HEK293 (cell line): ENCODE data around the gene ZNF593.

Experiments used
- CTCF ChIA-PET: fragments of 350-600 bp; formaldehyde crosslinking; extraction: SDS; loops from one replicate; lab custom pipeline; 2021; ENCODE audit warnings: antibody characterized with exemption; lab: Yijun Ruan, JAX
- POLR2A ChIA-PET: fragments of 300-600 bp; formaldehyde crosslinking; extraction: SDS; loops from one replicate; lab custom pipeline; 2020; ENCODE audit warnings: antibody characterized with exemption, inconsistent platforms; lab: Yijun Ruan, JAX
- H3K27ac ChIP-seq: fragments of 200-500 bp; sonication (Bioruptor generic); 2 replicates; pipeline ENCODE4 v1.5.1; 2014; ENCODE audit warnings: low read depth, low read length, control low read depth, inconsistent platforms; ENCODE audit errors: extremely low read depth
- H3K36me3 ChIP-seq, 2 experiments: fragments of 200-500 bp in 1 of 2; sonication (Bioruptor generic) in 1 of 2; 1 replicate in 1 of 2; 2 replicates in 1 of 2; pipeline ENCODE4 v1.5.1; 2014 to 2017; ENCODE audit warnings: inconsistent platforms in 2 of 2, low read length in 2 of 2; ENCODE audit not compliant: control insufficient read depth in 2 of 2, insufficient read depth in 1 of 2
- H3K4me1 ChIP-seq: fragments of 200-500 bp; sonication (Bioruptor generic); 2 replicates; pipeline ENCODE4 v1.5.1; 2014; ENCODE audit warnings: mild to moderate bottlenecking, low read length, inconsistent platforms; ENCODE audit not compliant: control insufficient read depth, insufficient read depth
- H3K4me3 ChIP-seq: 2 replicates; pipeline ENCODE4 v1.5.1; 2011; ENCODE audit warnings: low read depth, mild to moderate bottlenecking, control low read depth, low read length, moderate library complexity
- H3K9me3 ChIP-seq: fragments of 200-500 bp; sonication (Bioruptor generic); 2 replicates; pipeline ENCODE4 v1.5.1; 2014; ENCODE audit warnings: low read depth, low read length, inconsistent platforms; ENCODE audit not compliant: control insufficient read depth, insufficient read depth
- GLIS1 ChIP-seq: fragments of 450-650 bp; formaldehyde crosslinking; IDR thresholded peaks from 2 replicates; pipeline ENCODE4 v1.5.1; 2016; ENCODE audit warnings: missing biosample characterization, missing genetic modification characterization
- HOXD13 ChIP-seq: sonication (generic); formaldehyde crosslinking; IDR thresholded peaks from 2 replicates; pipeline ENCODE4 v1.8.0; 2022; ENCODE audit warnings: missing genetic modification reagents, borderline replicate concordance
- SCRT2 ChIP-seq: fragments of 450-650 bp; formaldehyde crosslinking; IDR thresholded peaks from 2 replicates; pipeline ENCODE4 v1.5.1; 2016; ENCODE audit warnings: missing biosample characterization, missing genetic modification characterization
- TCF7L2 ChIP-seq: IDR thresholded peaks from 2 replicates; pipeline ENCODE4 v1.6.1; 2011; ENCODE audit warnings: low read depth, mild to moderate bottlenecking, inconsistent platforms, low read length, moderate library complexity, borderline replicate concordance
- ZBTB49 ChIP-seq: fragments of 450-650 bp; formaldehyde crosslinking; IDR thresholded peaks from 2 replicates; pipeline ENCODE4 v1.5.1; 2016; ENCODE audit warnings: missing biosample characterization, missing genetic modification characterization, low read depth
- ZEB2 ChIP-seq: fragments of 450-650 bp; formaldehyde crosslinking; IDR thresholded peaks from 2 replicates; pipeline ENCODE4 v1.5.1; 2016; ENCODE audit warnings: missing biosample characterization, missing genetic modification characterization
- ZFP3 ChIP-seq: fragments of 450-650 bp; formaldehyde crosslinking; IDR thresholded peaks from 2 replicates; pipeline ENCODE4 v1.5.1; 2016; ENCODE audit warnings: low read depth, missing biosample characterization, missing genetic modification characterization
- ZNF112 ChIP-seq: fragments of 450-650 bp; formaldehyde crosslinking; IDR thresholded peaks from 2 replicates; pipeline ENCODE4 v1.5.0; 2017; ENCODE audit warnings: missing biosample characterization, missing genetic modification characterization
- ZNF146 ChIP-seq: fragments of 450-650 bp; formaldehyde crosslinking; IDR thresholded peaks from 2 replicates; pipeline ENCODE4 v1.5.1; 2016; ENCODE audit warnings: missing biosample characterization, missing genetic modification characterization
- ZNF26 ChIP-seq: fragments of 450-650 bp; formaldehyde crosslinking; IDR thresholded peaks from 2 replicates; pipeline ENCODE4 v1.5.1; 2016; ENCODE audit warnings: missing biosample characterization, missing genetic modification characterization
- ZNF335 ChIP-seq: fragments of 450-650 bp; formaldehyde crosslinking; conservative IDR thresholded peaks from 2 replicates; pipeline ENCODE4 v1.5.1; 2016; ENCODE audit warnings: missing biosample characterization, missing genetic modification characterization
- ZNF341 ChIP-seq: fragments of 450-650 bp; formaldehyde crosslinking; IDR thresholded peaks from 2 replicates; pipeline ENCODE4; 2016; ENCODE audit warnings: low read depth, missing biosample characterization, missing genetic modification characterization
- ZNF354C ChIP-seq: fragments of 450-650 bp; formaldehyde crosslinking; IDR thresholded peaks from 2 replicates; pipeline ENCODE4 v1.5.1; 2016; ENCODE audit warnings: missing biosample characterization, missing genetic modification characterization, low read depth, borderline replicate concordance
- ZNF449 ChIP-seq: fragments of 450-650 bp; formaldehyde crosslinking; IDR thresholded peaks from 2 replicates; pipeline ENCODE4 v1.5.1; 2017; ENCODE audit warnings: missing biosample characterization, mild to moderate bottlenecking, missing genetic modification characterization, moderate library complexity
- ZNF530 ChIP-seq: fragments of 450-650 bp; formaldehyde crosslinking; IDR thresholded peaks from 2 replicates; pipeline ENCODE4 v1.5.1; 2016; ENCODE audit warnings: low read depth, missing biosample characterization, missing genetic modification characterization
- ZNF664 ChIP-seq: fragments of 450-650 bp; formaldehyde crosslinking; IDR thresholded peaks from 2 replicates; pipeline ENCODE4 v1.5.1; 2016; ENCODE audit warnings: missing biosample characterization, missing genetic modification characterization
- ZNF677 ChIP-seq: fragments of 450-650 bp; IDR thresholded peaks from 2 replicates; pipeline ENCODE4 v1.5.0; 2018; ENCODE audit warnings: missing biosample characterization, mild to moderate bottlenecking, missing genetic modification characterization, moderate library complexity
- ZNF785 ChIP-seq: fragments of 450-650 bp; formaldehyde crosslinking; IDR thresholded peaks from 2 replicates; pipeline ENCODE4 v1.5.1; 2016; ENCODE audit warnings: missing biosample characterization, missing genetic modification characterization
- ZNF843 ChIP-seq: fragments of 450-650 bp; formaldehyde crosslinking; IDR thresholded peaks from 2 replicates; pipeline ENCODE4 v1.5.1; 2016; ENCODE audit warnings: missing biosample characterization, missing genetic modification characterization
- ZXDB ChIP-seq: fragments of 450-650 bp; formaldehyde crosslinking; IDR thresholded peaks from 2 replicates; pipeline ENCODE4 v1.5.1; 2016; ENCODE audit warnings: missing biosample characterization, missing genetic modification characterization
- TF ChIP-seq, protein P1 (sequence below): fragments of 450-650 bp; formaldehyde crosslinking; optimal IDR thresholded peaks from 2 replicates; pipeline ENCODE3; 2016; ENCODE audit warnings: missing biosample characterization, mild to moderate bottlenecking, missing genetic modification characterization
- TF ChIP-seq, protein P2 (sequence below): fragments of 450-650 bp; formaldehyde crosslinking; IDR thresholded peaks from 2 replicates; pipeline ENCODE4 v1.5.1; 2016; ENCODE audit warnings: missing biosample characterization, missing genetic modification characterization

ZNF593 gene

DNA sequence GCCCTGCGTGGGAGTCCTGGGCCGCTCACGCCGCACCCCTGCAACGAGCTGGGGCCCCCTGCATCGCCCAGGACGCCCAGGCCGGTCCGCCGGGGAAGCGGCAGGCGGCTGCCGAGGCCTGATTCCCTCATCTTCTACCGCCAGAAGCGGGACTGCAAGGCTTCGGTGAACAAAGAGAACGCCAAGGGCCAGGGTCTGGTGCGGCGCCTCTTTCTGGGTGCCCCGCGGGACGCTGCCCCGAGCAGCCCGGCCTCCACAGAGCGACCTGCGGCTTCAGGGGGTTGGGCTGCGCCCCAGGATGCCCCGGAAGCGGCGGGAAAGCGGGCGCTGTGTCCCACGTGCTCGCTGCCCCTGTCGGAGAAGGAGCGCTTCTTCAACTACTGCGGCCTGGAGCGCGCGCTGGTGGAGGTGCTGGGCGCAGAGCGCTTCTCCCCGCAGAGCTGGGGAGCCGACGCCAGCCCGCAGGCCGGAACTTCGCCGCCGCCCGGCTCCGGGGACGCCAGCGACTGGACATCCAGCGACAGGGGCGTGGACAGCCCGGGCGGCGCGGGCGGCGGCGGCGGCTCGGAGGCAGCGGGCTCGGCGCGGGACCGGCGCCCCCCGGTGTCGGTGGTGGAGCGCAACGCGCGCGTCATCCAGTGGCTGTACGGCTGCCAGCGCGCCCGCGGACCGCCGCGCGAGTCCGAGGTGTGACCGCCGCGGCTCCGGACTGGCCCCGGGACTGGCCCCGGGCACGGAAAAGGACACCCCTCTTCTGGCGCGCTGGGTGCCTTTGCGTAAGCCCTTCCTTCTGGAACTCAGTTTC is 8.1 kb upstream of the ZNF593 start:
- ChIA-PET CTCF (interaction anchor here (0.6 to 2.5 kb wide), 5 partner anchors 8 to 463 kb away, joined by 3 to 16 read pairs (median 7); partner anchors contain the start of gene ZNF593), POLR2A (interaction anchor here (1.0 kb wide), 1 partner anchor 8 kb away, joined by 4 read pairs; the partner anchor contains the start of gene ZNF593)
- H3K9me3 ChIP-seq, result no peaks in the 10 kb centered on the region
- peak overlapping the region; percentile 45; the same call in 1 of the 2 replicates for H3K27ac ChIP-seq
- H3K4me3 ChIP-seq, result peak overlapping the region; percentile 12; the same call in 1 of the 2 replicates
- H3K4me1 ChIP-seq, result no peaks in the 10 kb centered on the region; the same call in 1 of the 2 replicates
- TF ChIP-seq ZNF843 (tag by site-specific recombination), result no peak
- TF ChIP-seq ZNF449 (tag by site-specific recombination), result peak; percentile 71
- TF ChIP-seq, protein P1, sequence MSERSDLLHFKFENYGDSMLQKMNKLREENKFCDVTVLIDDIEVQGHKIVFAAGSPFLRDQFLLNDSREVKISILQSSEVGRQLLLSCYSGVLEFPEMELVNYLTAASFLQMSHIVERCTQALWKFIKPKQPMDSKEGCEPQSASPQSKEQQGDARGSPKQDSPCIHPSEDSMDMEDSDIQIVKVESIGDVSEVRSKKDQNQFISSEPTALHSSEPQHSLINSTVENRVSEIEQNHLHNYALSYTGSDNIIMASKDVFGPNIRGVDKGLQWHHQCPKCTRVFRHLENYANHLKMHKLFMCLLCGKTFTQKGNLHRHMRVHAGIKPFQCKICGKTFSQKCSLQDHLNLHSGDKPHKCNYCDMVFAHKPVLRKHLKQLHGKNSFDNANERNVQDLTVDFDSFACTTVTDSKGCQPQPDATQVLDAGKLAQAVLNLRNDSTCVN (tag by site-specific recombination), result peak; percentile 66
- no peak for TF ChIP-seq HOXD13 (CRISPR knock-in tag)
- no peak for TF ChIP-seq ZBTB49 (tag by site-specific recombination)
- no peak for TF ChIP-seq ZNF785 (tag by site-specific recombination)
- no peak for TF ChIP-seq TCF7L2
- no peak for TF ChIP-seq ZNF530 (tag by site-specific recombination)
- no peak for TF ChIP-seq ZFP3
- no peak for TF ChIP-seq ZNF354C
- peak; percentile 63 for TF ChIP-seq ZNF335 (tag by site-specific recombination)
- 0 out of 2 replicates have a peak, but pooled peaks have one; percentile 10 for TF ChIP-seq GLIS1 (tag by site-specific recombination)
- TF ChIP-seq, protein P2, sequence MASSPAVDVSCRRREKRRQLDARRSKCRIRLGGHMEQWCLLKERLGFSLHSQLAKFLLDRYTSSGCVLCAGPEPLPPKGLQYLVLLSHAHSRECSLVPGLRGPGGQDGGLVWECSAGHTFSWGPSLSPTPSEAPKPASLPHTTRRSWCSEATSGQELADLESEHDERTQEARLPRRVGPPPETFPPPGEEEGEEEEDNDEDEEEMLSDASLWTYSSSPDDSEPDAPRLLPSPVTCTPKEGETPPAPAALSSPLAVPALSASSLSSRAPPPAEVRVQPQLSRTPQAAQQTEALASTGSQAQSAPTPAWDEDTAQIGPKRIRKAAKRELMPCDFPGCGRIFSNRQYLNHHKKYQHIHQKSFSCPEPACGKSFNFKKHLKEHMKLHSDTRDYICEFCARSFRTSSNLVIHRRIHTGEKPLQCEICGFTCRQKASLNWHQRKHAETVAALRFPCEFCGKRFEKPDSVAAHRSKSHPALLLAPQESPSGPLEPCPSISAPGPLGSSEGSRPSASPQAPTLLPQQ (tag by site-specific recombination), result 0 out of 2 replicates have a peak, but pooled peaks have one; percentile 31
- H3K36me3 ChIP-seq, result no peaks in the 10 kb centered on the region

DNA sequence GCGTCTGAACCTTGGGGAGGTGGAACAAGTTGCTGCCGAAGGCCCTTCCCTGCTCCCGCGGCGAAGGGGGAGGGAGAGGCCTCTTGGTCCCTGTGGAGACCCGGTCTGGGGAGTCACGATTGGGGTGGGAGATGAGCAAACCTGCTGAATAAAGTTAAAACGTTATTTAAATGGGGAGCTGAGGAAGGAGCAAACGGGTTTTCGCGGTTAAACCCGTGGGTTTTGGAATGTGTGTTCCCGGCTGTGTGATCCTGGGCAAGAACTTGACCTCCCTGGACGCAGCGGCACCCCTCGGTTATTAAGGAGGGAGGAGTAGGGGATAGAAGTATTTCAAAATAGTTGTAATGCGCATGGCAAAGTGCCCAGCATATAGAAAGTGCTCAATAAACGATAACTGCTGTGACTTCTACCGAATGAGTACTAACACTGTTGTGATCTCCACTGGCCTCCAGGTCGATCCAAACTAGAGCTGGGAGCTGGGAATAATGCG is 7.4 kb upstream of the ZNF593 start:
- ChIA-PET POLR2A (interaction anchor here (1.0 kb wide), 1 partner anchor 7 kb away, joined by 4 read pairs; the partner anchor contains the start of gene ZNF593), CTCF (interaction anchor here (0.6 to 2.5 kb wide), 7 partner anchors 18 to 464 kb away, joined by 3 to 16 read pairs (median 4); no protein-coding TSS in a partner anchor)
- no peaks in the 10 kb centered on the region; the same call in 1 of the 2 replicates for H3K4me1 ChIP-seq
- H3K36me3 ChIP-seq, result no peaks in the 10 kb centered on the region
- no peaks in the 10 kb centered on the region for H3K9me3 ChIP-seq
- peak overlapping the region; percentile 12; the same call in 1 of the 2 replicates for H3K4me3 ChIP-seq
- H3K27ac ChIP-seq, result no peak overlapping the region; the same call in 1 of the 2 replicates
- TF ChIP-seq ZNF664, result peak; percentile 92
- no peak for TF ChIP-seq ZNF677 (tag by site-specific recombination)
- TF ChIP-seq ZNF26 (tag by site-specific recombination), result no peak
- TF ChIP-seq ZNF335 (tag by site-specific recombination), result 0 out of 2 replicates have a peak, but pooled peaks have one; percentile 7
- TF ChIP-seq ZNF843 (tag by site-specific recombination), result no peak
- no peak for TF ChIP-seq ZNF146 (tag by site-specific recombination)
- no peak for TF ChIP-seq ZNF112
- no peak for TF ChIP-seq ZEB2 (tag by site-specific recombination)
- 0 out of 2 replicates have a peak, but pooled peaks have one; percentile 3 for TF ChIP-seq GLIS1 (tag by site-specific recombination)
- TF ChIP-seq SCRT2 (tag by site-specific recombination), result 0 out of 2 replicates have a peak, but pooled peaks have one; percentile 14
- TF ChIP-seq, protein P1 (tag by site-specific recombination), result peak; percentile 7
- no peak for TF ChIP-seq ZXDB (tag by site-specific recombination)
- peak; percentile 22; the same call in 1 of the 2 replicates for TF ChIP-seq ZNF341 (tag by site-specific recombination)
